K562 (cell line): ENCODE results near the gene SIRT5. TPM values are rescaled to one million over a fixed set of nuclear protein-coding genes. Genes with fewer than 3 reads are reported as not detected.
A peak's percentile ranks its signal among the peaks of the same experiment; 100 is the strongest.

Source experiments
- ATAC-seq: fragments of 200-7000 bp; cut with Tn5 transposase; 3 replicates; pipeline ENCODE4 v1.9.1; 2020; ENCODE audit warnings: moderate library complexity
- BruUV-seq: library from RNA; stranded (reverse); fragments of 400-500 nt; replicated peaks from 2 replicates; lab custom pipeline; 2021; lab: Mats Ljungman, UMichigan
- CTCF ChIA-PET: fragments of 300-600 bp; formaldehyde crosslinking; extraction: SDS; loops from one replicate; lab custom pipeline; 2021; ENCODE audit warnings: low intra/inter-chr PET ratio; lab: Yijun Ruan, JAX
- POLR2A ChIA-PET: fragments of 300-600, 350-650 bp; sonication (Branson Sonifier 250); formaldehyde crosslinking; extraction: SDS; loops from one replicate; lab custom pipeline; 2021; ENCODE audit warnings: antibody characterized with exemption, inconsistent platforms; lab: Yijun Ruan, JAX
- DNase-seq, 4 experiments: peaks; one replicate each; pipeline versions ENCODE4 v3.0.0 to v3.0.0-alpha.2; 2011 to 2018; ENCODE audit warnings: low spot score in 3 of 4, mixed read lengths in 3 of 4; ENCODE audit errors: extremely low read depth in 1 of 4
- FAIRE-seq: peaks from 2 replicates; lab custom pipeline; 2011; peaks lifted over from hg19 to GRCh38; lab: Jason Lieb, UNC
- H2AFZ ChIP-seq: 2 replicates; pipeline ENCODE4 v1.6.0; 2011; ENCODE audit warnings: low read depth, low read length, control low read depth, inconsistent platforms
- H3K27ac ChIP-seq: fragments of 200-600 bp; 3 replicates; pipeline ENCODE4 v1.8.0; 2011; ENCODE audit warnings: low read depth, mild to moderate bottlenecking, control low read depth, inconsistent platforms, low read length, moderate library complexity, mixed read lengths; ENCODE audit errors: extremely low read depth
- H3K27me3 ChIP-seq, 2 experiments: fragments of 300-600 bp in 1 of 2; 2 replicates in 1 of 2; 3 replicates in 1 of 2; pipeline versions ENCODE4 v1.6.0 to v1.8.0; 2011; ENCODE audit warnings: inconsistent platforms in 2 of 2, low read length in 2 of 2, mild to moderate bottlenecking in 1 of 2, mixed read lengths in 1 of 2, moderate library complexity in 1 of 2; ENCODE audit not compliant: control insufficient read depth in 2 of 2, insufficient read depth in 2 of 2
- H3K36me3 ChIP-seq: fragments of 300-600 bp; 3 replicates; pipeline ENCODE4 v1.8.0; 2011; ENCODE audit warnings: mild to moderate bottlenecking, low read length, inconsistent platforms; ENCODE audit not compliant: control insufficient read depth, insufficient read depth
- H3K4me1 ChIP-seq, 2 experiments: fragments of 200-600 bp in 1 of 2; replicated peaks in 1 of 2; 2 replicates in 1 of 2; 3 replicates in 1 of 2; pipeline versions ENCODE4 v1.5.1 to v1.8.0; 2011; ENCODE audit warnings: inconsistent platforms in 2 of 2, low read length in 2 of 2, mild to moderate bottlenecking in 1 of 2, mixed read lengths in 1 of 2, moderate library complexity in 1 of 2; ENCODE audit not compliant: control insufficient read depth in 2 of 2, insufficient read depth in 2 of 2
- H3K4me2 ChIP-seq: 2 replicates; pipeline ENCODE4 v1.6.1; 2011; ENCODE audit warnings: low read length, control low read depth, inconsistent platforms, mixed read lengths; ENCODE audit not compliant: insufficient read depth
- H3K4me3 ChIP-seq: fragments of 200-600 bp; sonication (generic), shearing (Covaris generic); 2 replicates; pipeline ENCODE4 v1.5.1; 2016; ENCODE audit warnings: control low read depth, inconsistent platforms
- H3K79me2 ChIP-seq: fragments of 200-600 bp; 3 replicates; pipeline ENCODE4 v1.8.0; 2011; ENCODE audit warnings: low read length, inconsistent platforms; ENCODE audit not compliant: control insufficient read depth, insufficient read depth
- H3K9ac ChIP-seq, 2 experiments: 2 replicates each; pipeline versions ENCODE4 v1.6.0 to v1.6.1; 2011; ENCODE audit warnings: low read depth in 2 of 2, low read length in 2 of 2, control low read depth in 1 of 2, inconsistent platforms in 1 of 2, mild to moderate bottlenecking in 1 of 2, mixed read lengths in 1 of 2; ENCODE audit not compliant: insufficient read depth in 1 of 2
- H3K9me1 ChIP-seq: one replicate; pipeline ENCODE4 v1.6.0; 2011; ENCODE audit warnings: inconsistent platforms, mild to moderate bottlenecking, low read length, moderate library complexity; ENCODE audit not compliant: control insufficient read depth, insufficient read depth
- H3K9me3 ChIP-seq: replicated peaks from 2 replicates; pipeline ENCODE4 v1.5.1; 2011; ENCODE audit warnings: low read depth, low read length, inconsistent platforms; ENCODE audit not compliant: control insufficient read depth, insufficient read depth
- H4K20me1 ChIP-seq: replicated peaks from 2 replicates; pipeline ENCODE4 v1.6.1; 2011; ENCODE audit warnings: low read length, inconsistent platforms, mixed read lengths; ENCODE audit not compliant: control insufficient read depth, insufficient read depth
- ELK3 ChIP-seq: fragments of 450-650 bp; formaldehyde crosslinking; IDR thresholded peaks from 2 replicates; pipeline ENCODE4 v1.4.0; 2020; ENCODE audit warnings: mild to moderate bottlenecking
- KDM5B ChIP-seq: fragments of 200-600 bp; sonication (generic); IDR thresholded peaks from 2 replicates; pipeline ENCODE4 v1.6.1; 2012; ENCODE audit warnings: low read depth, mild to moderate bottlenecking, moderate library complexity, low read length, control low read depth, inconsistent platforms; ENCODE audit not compliant: insufficient replicate concordance
- MEF2A ChIP-seq: IDR thresholded peaks from 2 replicates; pipeline ENCODE4 v1.6.1; 2011; ENCODE audit warnings: low read depth, mild to moderate bottlenecking, low read length, moderate library complexity; ENCODE audit not compliant: control insufficient read depth
- MEF2D ChIP-seq: conservative IDR thresholded peaks from 2 replicates; pipeline ENCODE4 v1.6.1; 2016; ENCODE audit warnings: low read depth, missing genetic modification characterization, missing compliant biosample characterization
- RBBP5 ChIP-seq: fragments of 200-600 bp; sonication (generic); IDR thresholded peaks from 2 replicates; pipeline ENCODE4 v1.6.1; 2012; ENCODE audit warnings: borderline replicate concordance, mild to moderate bottlenecking, low read length, control low read depth, inconsistent platforms; ENCODE audit not compliant: insufficient read depth, poor library complexity, severe bottlenecking
- USF2 ChIP-seq: sonication (generic); formaldehyde crosslinking; IDR thresholded peaks from 2 replicates; pipeline ENCODE4 v1.5.0; 2020; ENCODE audit warnings: missing genetic modification reagents
- ZNF184 ChIP-seq: sonication (generic); formaldehyde crosslinking; IDR thresholded peaks from 2 replicates; pipeline ENCODE4 v1.5.0; 2020; ENCODE audit warnings: missing genetic modification reagents
- ZNF76 ChIP-seq: fragments of 250-450 bp; sonication (Bioruptor Pico); IDR thresholded peaks from 2 replicates; pipeline ENCODE4 v1.4.0; 2020; ENCODE audit warnings: mild to moderate bottlenecking, moderate library complexity, borderline replicate concordance
- WGBS: fragments of 100-300 bp; shearing (Covaris generic); methylation state at CpG from one replicate; pipeline ENCODE4 v1.1.6; 2016; ENCODE audit warnings: low coverage, mixed read lengths; ENCODE audit not compliant: insufficient coverage; ENCODE audit errors: missing lambda C conversion rate; 5-methylcytosine and 5-hydroxymethylcytosine counted together
- in situ Hi-C: fragments of 300-500 bp; cut with MboI; formaldehyde crosslinking; loops from 4 replicates; pipeline ENCODE4 v1.15.0; 2018; ENCODE audit warnings: inconsistent platforms, mixed read lengths
- intact Hi-C: fragments of 100-400 bp; cut with micrococcal nuclease; formaldehyde crosslinking; loops from 2 replicates; pipeline ENCODE4 v1.14.2; 2022
- polyA plus RNA-seq, 8 experiments: library from polyadenylated mRNA; depleted of rRNA in 4 of 8; stranded (reverse) in 5 of 8; unstranded in 3 of 8; fragments of >200 nt; fragmentation: Nextera tagmentation in 2 of 8; fragmentation: Illumina TruSeq in 1 of 8; extraction: Ambion mirVana in 2 of 8; extraction: Trizol in 1 of 8; gene quantifications; 2 replicates each; pipeline versions ENCODE4 v1.2.1 to v1.2.3, GENCODE V29; 2011 to 2014; ENCODE audit warnings: inconsistent platforms in 1 of 8, missing spikeins in 1 of 8
- total RNA-seq, 7 experiments: library from RNA; depleted of rRNA in 6 of 7; stranded (reverse); fragments of >200 nt in 6 of 7; fragmentation: Illumina TruSeq in 2 of 7; extraction: Trizol in 2 of 7; gene quantifications; 2 replicates each; pipeline versions ENCODE4 v1.2.1 to v1.2.3, GENCODE V29; 2011 to 2021; ENCODE audit warnings: low replicate concordance in 1 of 7

SIRT5 gene
- total and polyA plus RNA-seq, 9 of the 15 experiments (the other 6 are each of a cell fraction or from before 2014, with no cell fraction given) = 2.1 to 15.7 (median 11.4) TPM

DNA sequence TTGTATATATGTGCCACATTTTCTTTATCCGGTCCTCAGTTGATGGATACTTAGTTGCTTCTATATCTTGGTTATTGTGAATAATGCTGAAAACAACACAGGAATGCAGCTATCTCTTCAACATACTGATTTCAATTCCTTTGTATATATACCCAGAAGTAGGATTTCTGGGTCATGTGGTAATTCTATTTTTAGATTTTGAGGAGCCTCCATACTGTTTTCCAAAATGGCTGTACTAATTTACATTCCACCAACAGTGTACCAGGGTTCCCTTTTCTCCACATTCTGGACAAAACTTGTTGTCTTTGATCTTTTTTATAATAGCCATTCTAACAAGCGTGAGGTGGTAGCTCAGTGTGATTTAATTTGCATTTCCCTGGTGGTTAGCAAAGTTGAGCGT is 1.6 kb downstream of the SIRT5 start:
- peak; percentile 62; the same call in 1 of the 2 replicates for TF ChIP-seq MEF2A
- 0 out of 2 replicates have a peak, but pooled peaks have one; percentile 50 for TF ChIP-seq MEF2D (tag)
- TF ChIP-seq KDM5B = no peak
- no peak for TF ChIP-seq USF2
- no peak for TF ChIP-seq RBBP5
- no peak for TF ChIP-seq ZNF184 (CRISPR knock-in tag)
- no peak for TF ChIP-seq ELK3 (CRISPR knock-in tag)
- TF ChIP-seq ZNF76 = no peak
- no peaks in the 10 kb centered on the region for H3K27me3 ChIP-seq
- BruUV-seq = no TSS peak
- H3K4me2 ChIP-seq = peak overlapping the region; percentile 56; the same call in 1 of the 2 replicates
- no peak overlapping the region for H3K27ac ChIP-seq
- no peak for ATAC-seq
- 0 out of 2 replicates have a peak overlapping the region, but pooled peaks have one; percentile 1 for H2AFZ ChIP-seq
- no peak for FAIRE-seq
- H4K20me1 ChIP-seq = no peaks in the 10 kb centered on the region
- peaks cover 19% of the 10 kb centered on the region for H3K79me2 ChIP-seq
- POLR2A ChIA-PET = interaction anchor here (1.4 to 1.9 kb wide), 2 partner anchors 8 to 39 kb away, joined by 3 to 16 read pairs; partner anchors contain the start of gene NOL7
- no peak overlapping the region for H3K9ac ChIP-seq
- DNase-seq = no peak
- in situ Hi-C loops (no loop called here), intact Hi-C loops (loop anchor here (5.0 to 10.0 kb wide), 4 partner anchors 89 to 499 kb away; partner anchors contain the start of gene GFOD1)
- peaks cover 17 to 20% of the 10 kb centered on the region in 2 experiments for H3K4me1 ChIP-seq
- no peaks in the 10 kb centered on the region for H3K9me1 ChIP-seq
- no peak overlapping the region for H3K4me3 ChIP-seq
- CTCF ChIA-PET = interaction anchor here (0.5 to 1.1 kb wide), 2 partner anchors 48 to 508 kb away, joined by 3 read pairs; no protein-coding TSS in a partner anchor
- no peaks in the 10 kb centered on the region for H3K36me3 ChIP-seq
- 90% methylated on average over 3 of the region's 3 CpGs for WGBS
- peaks cover 4% of the 10 kb centered on the region for H3K9me3 ChIP-seq
